ENCODE results near the gene RIPOR2. TPM values are rescaled to one million over a fixed set of nuclear protein-coding genes. Genes with fewer than 3 reads are reported as not detected.

RIPOR2 gene
- polyA plus RNA-seq, 2 donors: 0.41 to 0.61 TPM

DNA sequence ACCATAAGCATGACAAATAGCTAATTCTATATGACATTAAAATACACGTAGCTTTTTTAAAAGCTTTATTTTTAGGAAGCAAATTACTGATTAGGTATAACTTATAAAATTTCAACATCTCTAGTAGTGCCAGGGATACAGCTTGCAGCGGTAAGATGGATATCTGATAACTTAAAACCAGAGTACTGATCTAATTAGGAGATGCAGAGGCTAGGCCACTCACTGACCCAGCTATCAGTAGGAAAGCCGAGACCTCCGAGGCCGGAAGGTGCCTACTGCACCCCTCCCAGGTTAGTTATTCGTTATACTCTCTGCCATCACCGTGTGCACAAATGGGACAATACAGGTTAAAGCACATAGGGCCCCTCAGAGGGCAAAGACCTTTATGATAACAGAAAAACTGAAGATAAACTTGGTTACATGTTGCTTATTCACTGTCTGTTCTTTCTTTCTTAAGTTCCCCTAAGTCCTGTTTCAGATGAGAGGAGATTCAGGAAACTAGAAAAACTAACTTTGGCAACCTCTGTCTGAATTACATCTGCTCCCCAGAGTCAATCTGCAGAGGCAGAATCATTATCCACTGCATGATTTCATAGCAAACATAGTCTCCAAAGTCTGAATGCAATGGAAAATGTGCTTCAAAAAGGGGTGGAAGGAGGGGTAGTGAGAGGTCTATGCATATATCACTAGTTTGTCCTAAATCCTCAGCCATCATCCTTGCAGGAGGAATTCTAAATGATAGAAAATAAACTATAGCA lies 60.8 kb downstream of the RIPOR2 start:
- no peak overlapping the region for H3K27ac ChIP-seq (ENCODE audit: low read depth in 2 of 2, low read length in 1 of 2)
- peaks cover 0 to 3% of the 10 kb centered on the region in 2 donors for H3K36me3 ChIP-seq (ENCODE audit: control insufficient read depth in 2 of 2, insufficient read depth in 2 of 2, low read length in 1 of 2)
- H3K27me3 ChIP-seq (ENCODE audit: control insufficient read depth in 1 of 2, insufficient read depth in 2 of 2, low read length in 2 of 2): no peaks in the 10 kb centered on the region
- H3K9me3 ChIP-seq (ENCODE audit: control insufficient read depth in 2 of 2, insufficient read depth in 1 of 2, low read depth in 1 of 2, low read length in 1 of 2): peaks cover 0 to 4% of the 10 kb centered on the region in 2 donors
- WGBS, 2 donors: 77 to 85% methylated on average over 7 of the region's 7 CpGs
- no peak overlapping the region for H3K4me3 ChIP-seq (ENCODE audit: low read depth in 1 of 2, low read length in 2 of 2)
- H3K4me1 ChIP-seq (ENCODE audit: control insufficient read depth in 2 of 2, insufficient read depth in 2 of 2, low read length in 1 of 2): no peaks in the 10 kb centered on the region

DNA sequence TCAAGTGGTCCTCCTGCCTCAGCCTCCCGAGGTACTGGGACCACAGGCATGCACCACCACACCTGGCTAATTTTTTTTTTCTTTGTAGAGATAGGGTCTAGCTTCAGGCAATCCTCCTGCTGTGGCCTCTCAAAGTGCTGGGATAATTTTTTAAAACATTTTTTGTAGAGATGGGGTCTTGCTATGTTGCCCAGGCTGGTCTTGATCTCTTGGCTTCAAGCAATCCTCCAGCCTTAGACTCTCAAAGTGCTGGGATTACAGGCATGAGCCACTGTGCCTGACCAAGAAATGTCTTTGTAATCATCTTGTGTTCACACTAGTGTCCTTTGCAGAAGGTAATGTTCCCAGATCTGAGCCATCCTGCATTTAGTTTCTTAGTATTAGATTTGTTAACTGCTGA lies 61.6 kb downstream of the RIPOR2 start:
- WGBS, 2 donors: 92 to 100% methylated on average over 1 of the region's 1 CpG
- Histone ChIP-seq H3K27ac (ENCODE audit: low read depth in 2 of 2, low read length in 1 of 2) (no peak overlapping the region), H3K4me3 (ENCODE audit: low read depth in 1 of 2, low read length in 2 of 2) (no peak overlapping the region), H3K4me1 (ENCODE audit: control insufficient read depth in 2 of 2, insufficient read depth in 2 of 2, low read length in 1 of 2) (no peaks in the 10 kb centered on the region), H3K9me3 (ENCODE audit: control insufficient read depth in 2 of 2, insufficient read depth in 1 of 2, low read depth in 1 of 2, low read length in 1 of 2) (peaks cover 0 to 4% of the 10 kb centered on the region in 2 donors), H3K36me3 (ENCODE audit: control insufficient read depth in 2 of 2, insufficient read depth in 2 of 2, low read length in 1 of 2) (peaks cover 0 to 3% of the 10 kb centered on the region in 2 donors), H3K27me3 (ENCODE audit: control insufficient read depth in 1 of 2, insufficient read depth in 2 of 2, low read length in 2 of 2) (no peaks in the 10 kb centered on the region)

DNA sequence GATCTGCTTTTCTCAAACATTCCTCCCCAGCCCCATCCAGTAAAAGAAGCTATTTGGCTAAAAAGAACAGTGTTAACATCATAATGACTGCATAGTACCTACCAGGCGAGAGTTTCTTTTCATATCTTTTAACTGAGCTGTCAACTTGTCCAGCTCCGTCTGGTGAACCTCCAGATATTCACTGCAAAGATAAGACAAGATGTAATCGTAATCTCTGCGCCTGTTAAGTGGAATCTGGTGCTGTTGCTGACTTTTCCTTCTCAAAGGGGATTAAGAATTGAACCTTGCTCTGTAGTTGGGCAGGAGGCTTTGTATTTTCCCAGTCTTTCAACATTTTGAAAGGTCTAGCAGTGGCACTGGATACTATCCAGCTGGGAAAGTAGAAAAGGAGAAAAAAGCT lies 63.0 kb downstream of the RIPOR2 start:
- 77 to 90% methylated on average over 4 of the region's 4 CpGs for WGBS, 2 donors
- Histone ChIP-seq H3K27me3 (ENCODE audit: control insufficient read depth in 1 of 2, insufficient read depth in 2 of 2, low read length in 2 of 2) (no peaks in the 10 kb centered on the region), H3K36me3 (ENCODE audit: control insufficient read depth in 2 of 2, insufficient read depth in 2 of 2, low read length in 1 of 2) (peaks cover 0 to 3% of the 10 kb centered on the region in 2 donors), H3K9me3 (ENCODE audit: control insufficient read depth in 2 of 2, insufficient read depth in 1 of 2, low read depth in 1 of 2, low read length in 1 of 2) (peaks cover 0 to 4% of the 10 kb centered on the region in 2 donors), H3K4me3 (ENCODE audit: low read depth in 1 of 2, low read length in 2 of 2) (no peak overlapping the region), H3K27ac (ENCODE audit: low read depth in 2 of 2, low read length in 1 of 2) (no peak overlapping the region), H3K4me1 (ENCODE audit: control insufficient read depth in 2 of 2, insufficient read depth in 2 of 2, low read length in 1 of 2) (no peaks in the 10 kb centered on the region)

DNA sequence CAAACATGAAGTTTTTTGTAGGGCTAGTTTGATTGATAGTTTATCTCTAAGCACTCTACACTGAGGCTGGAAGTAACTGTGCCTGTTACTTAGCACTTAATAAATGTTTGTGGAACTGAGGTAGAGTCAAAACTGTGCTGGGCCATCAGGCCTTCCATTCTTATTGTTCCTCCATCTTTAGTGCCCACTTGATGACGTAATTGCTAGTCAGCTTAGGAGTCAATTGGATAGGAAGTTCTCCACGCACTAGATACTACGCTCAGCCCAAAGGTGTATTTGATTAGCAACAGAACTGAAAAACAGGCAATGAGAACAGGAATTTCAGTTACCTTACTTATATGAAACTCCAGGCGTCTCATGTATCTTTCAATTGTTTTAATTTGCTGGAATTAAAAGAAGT lies 67.0 kb downstream of the RIPOR2 start:
- Histone ChIP-seq H3K4me3 (ENCODE audit: low read depth in 1 of 2, low read length in 2 of 2) (no peak overlapping the region), H3K27ac (ENCODE audit: low read depth in 2 of 2, low read length in 1 of 2) (no peak overlapping the region), H3K27me3 (ENCODE audit: control insufficient read depth in 1 of 2, insufficient read depth in 2 of 2, low read length in 2 of 2) (no peaks in the 10 kb centered on the region), H3K36me3 (ENCODE audit: control insufficient read depth in 2 of 2, insufficient read depth in 2 of 2, low read length in 1 of 2) (no peaks in the 10 kb centered on the region), H3K4me1 (ENCODE audit: control insufficient read depth in 2 of 2, insufficient read depth in 2 of 2, low read length in 1 of 2) (no peaks in the 10 kb centered on the region), H3K9me3 (ENCODE audit: control insufficient read depth in 2 of 2, insufficient read depth in 1 of 2, low read depth in 1 of 2, low read length in 1 of 2) (no peaks in the 10 kb centered on the region)
- 96% methylated on average over 4 of the region's 4 CpGs for WGBS, 2 donors

DNA sequence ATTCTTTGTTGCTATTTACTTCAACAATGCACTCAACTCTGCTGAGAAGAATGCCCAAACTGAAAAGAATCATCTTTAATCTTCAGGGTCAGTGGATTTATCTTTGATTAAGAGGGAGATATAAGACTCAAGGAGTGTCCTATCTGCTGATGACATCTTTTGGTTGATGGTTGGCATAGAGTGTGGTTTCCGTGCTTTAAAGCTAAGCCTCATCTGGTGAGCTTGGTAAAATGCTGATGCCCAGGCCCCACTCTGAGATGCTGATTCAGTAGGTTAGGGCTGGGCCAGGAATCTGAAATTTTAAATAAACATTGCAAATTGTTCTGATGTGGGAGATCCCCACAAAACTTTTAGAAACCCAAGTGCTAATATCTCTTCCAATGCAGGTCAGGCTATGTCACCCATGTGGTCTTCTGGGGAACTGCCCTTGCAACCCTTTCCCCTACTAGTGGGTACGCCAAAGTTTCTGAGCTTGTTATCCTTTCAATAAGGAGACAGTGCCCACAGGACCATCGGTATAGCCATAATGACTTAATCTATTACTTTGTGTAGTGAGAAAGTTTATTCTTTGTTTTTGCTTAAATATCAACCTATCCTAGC lies 68.6 kb downstream of the RIPOR2 start:
- no peaks in the 10 kb centered on the region for H3K9me3 ChIP-seq (ENCODE audit: control insufficient read depth in 2 of 2, insufficient read depth in 1 of 2, low read depth in 1 of 2, low read length in 1 of 2)
- no peak overlapping the region for H3K27ac ChIP-seq (ENCODE audit: low read depth in 2 of 2, low read length in 1 of 2)
- H3K4me1 ChIP-seq (ENCODE audit: control insufficient read depth in 2 of 2, insufficient read depth in 2 of 2, low read length in 1 of 2): no peaks in the 10 kb centered on the region

DNA sequence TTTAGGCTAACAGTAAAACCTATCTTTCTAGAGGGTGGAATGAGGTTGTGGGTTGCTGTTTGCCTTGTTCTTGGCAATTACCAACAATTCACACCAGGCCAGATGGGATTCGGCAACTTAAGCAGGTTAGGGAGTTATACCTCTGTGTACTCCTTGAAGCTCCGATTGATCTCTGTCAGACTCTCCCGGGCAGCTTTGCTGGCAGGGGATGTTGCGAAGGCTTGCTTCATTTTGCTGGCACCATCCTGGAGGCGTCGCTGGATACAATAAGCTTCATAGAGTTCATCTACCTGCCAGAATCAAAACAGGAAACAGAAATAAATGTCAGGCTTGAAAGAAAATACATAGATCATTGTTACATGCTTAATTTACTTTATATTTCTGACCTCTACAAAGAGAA lies 70.6 kb downstream of the RIPOR2 start:
- Histone ChIP-seq H3K36me3 (ENCODE audit: control insufficient read depth in 2 of 2, insufficient read depth in 2 of 2, low read length in 1 of 2) (peaks cover 0 to 2% of the 10 kb centered on the region in 2 donors), H3K27me3 (ENCODE audit: control insufficient read depth in 1 of 2, insufficient read depth in 2 of 2, low read length in 2 of 2) (no peaks in the 10 kb centered on the region), H3K4me1 (ENCODE audit: control insufficient read depth in 2 of 2, insufficient read depth in 2 of 2, low read length in 1 of 2) (no peaks in the 10 kb centered on the region), H3K9me3 (ENCODE audit: control insufficient read depth in 2 of 2, insufficient read depth in 1 of 2, low read depth in 1 of 2, low read length in 1 of 2) (no peaks in the 10 kb centered on the region), H3K4me3 (ENCODE audit: low read depth in 1 of 2, low read length in 2 of 2) (no peak overlapping the region), H3K27ac (ENCODE audit: low read depth in 2 of 2, low read length in 1 of 2) (no peak overlapping the region)
- WGBS, 2 donors: 43 to 58% methylated on average over 6 of the region's 6 CpGs

More for the DNA sequence above, 68.6 kb downstream of the RIPOR2 start:
- WGBS, 2 donors: 93 to 94% methylated on average over 3 of the region's 3 CpGs
- Histone ChIP-seq H3K4me3 (ENCODE audit: low read depth in 1 of 2, low read length in 2 of 2) (no peak overlapping the region), H3K27me3 (ENCODE audit: control insufficient read depth in 1 of 2, insufficient read depth in 2 of 2, low read length in 2 of 2) (no peaks in the 10 kb centered on the region), H3K36me3 (ENCODE audit: control insufficient read depth in 2 of 2, insufficient read depth in 2 of 2, low read length in 1 of 2) (peaks cover 0 to 2% of the 10 kb centered on the region in 2 donors)

DNA sequence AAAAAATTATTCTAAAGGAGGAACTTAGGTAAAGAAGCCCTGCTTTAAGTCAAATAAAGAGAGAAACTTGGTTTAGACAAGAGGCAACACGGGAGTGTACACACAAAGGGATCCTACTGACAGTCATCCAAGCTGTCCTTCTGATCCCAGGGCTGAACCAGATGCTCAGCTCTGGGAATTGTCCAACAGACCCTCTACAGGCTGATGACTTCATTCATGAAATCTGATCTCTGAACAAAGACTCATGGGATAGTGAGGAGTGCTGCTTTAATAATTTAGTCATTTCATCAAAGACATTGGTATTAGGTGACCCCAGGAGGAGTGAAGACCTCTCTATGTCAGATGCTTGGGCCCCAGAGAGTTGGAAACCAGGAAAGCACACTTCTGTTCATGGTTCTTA lies 71.4 kb downstream of the RIPOR2 start:
- peaks cover 0 to 2% of the 10 kb centered on the region in 2 donors for H3K36me3 ChIP-seq (ENCODE audit: control insufficient read depth in 2 of 2, insufficient read depth in 2 of 2, low read length in 1 of 2)
- no peaks in the 10 kb centered on the region for H3K9me3 ChIP-seq (ENCODE audit: control insufficient read depth in 2 of 2, insufficient read depth in 1 of 2, low read depth in 1 of 2, low read length in 1 of 2)
- H3K4me3 ChIP-seq (ENCODE audit: low read depth in 1 of 2, low read length in 2 of 2): no peak overlapping the region
- WGBS, 2 donors: 74 to 75% methylated on average over 1 of the region's 1 CpG
- no peak overlapping the region for H3K27ac ChIP-seq (ENCODE audit: low read depth in 2 of 2, low read length in 1 of 2)
- H3K27me3 ChIP-seq (ENCODE audit: control insufficient read depth in 1 of 2, insufficient read depth in 2 of 2, low read length in 2 of 2): no peaks in the 10 kb centered on the region
- H3K4me1 ChIP-seq (ENCODE audit: control insufficient read depth in 2 of 2, insufficient read depth in 2 of 2, low read length in 1 of 2): no peaks in the 10 kb centered on the region

DNA sequence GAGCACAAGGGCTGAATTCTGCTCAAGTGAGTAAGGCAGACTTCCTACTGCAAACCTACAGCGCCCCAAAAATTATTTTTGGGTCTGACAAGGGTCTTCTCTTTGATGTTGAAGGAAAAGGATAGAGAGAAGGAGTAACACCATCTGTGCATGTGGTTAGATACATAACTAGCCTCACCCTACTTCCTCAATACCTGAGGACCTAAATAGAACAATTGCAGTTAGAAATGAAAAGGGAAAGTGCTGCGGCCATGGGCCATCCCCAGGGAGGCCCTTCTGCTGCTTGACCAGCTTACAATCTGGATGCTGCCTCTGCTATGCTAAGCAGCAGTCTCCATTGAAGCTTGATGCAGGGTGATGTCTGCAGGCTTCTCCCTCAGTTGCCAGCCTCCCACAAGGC lies 73.8 kb downstream of the RIPOR2 start:
- H3K9me3 ChIP-seq (ENCODE audit: control insufficient read depth in 2 of 2, insufficient read depth in 1 of 2, low read depth in 1 of 2, low read length in 1 of 2): no peaks in the 10 kb centered on the region
- WGBS, 2 donors: 86 to 90% methylated on average over 2 of the region's 2 CpGs
- no peak overlapping the region for H3K27ac ChIP-seq (ENCODE audit: low read depth in 2 of 2, low read length in 1 of 2)
- H3K27me3 ChIP-seq (ENCODE audit: control insufficient read depth in 1 of 2, insufficient read depth in 2 of 2, low read length in 2 of 2): no peaks in the 10 kb centered on the region
- H3K4me3 ChIP-seq (ENCODE audit: low read depth in 1 of 2, low read length in 2 of 2): no peak overlapping the region
- H3K4me1 ChIP-seq (ENCODE audit: control insufficient read depth in 2 of 2, insufficient read depth in 2 of 2, low read length in 1 of 2): peaks cover 3 to 4% of the 10 kb centered on the region in 2 donors
- peaks cover 0 to 2% of the 10 kb centered on the region in 2 donors for H3K36me3 ChIP-seq (ENCODE audit: control insufficient read depth in 2 of 2, insufficient read depth in 2 of 2, low read length in 1 of 2)

DNA sequence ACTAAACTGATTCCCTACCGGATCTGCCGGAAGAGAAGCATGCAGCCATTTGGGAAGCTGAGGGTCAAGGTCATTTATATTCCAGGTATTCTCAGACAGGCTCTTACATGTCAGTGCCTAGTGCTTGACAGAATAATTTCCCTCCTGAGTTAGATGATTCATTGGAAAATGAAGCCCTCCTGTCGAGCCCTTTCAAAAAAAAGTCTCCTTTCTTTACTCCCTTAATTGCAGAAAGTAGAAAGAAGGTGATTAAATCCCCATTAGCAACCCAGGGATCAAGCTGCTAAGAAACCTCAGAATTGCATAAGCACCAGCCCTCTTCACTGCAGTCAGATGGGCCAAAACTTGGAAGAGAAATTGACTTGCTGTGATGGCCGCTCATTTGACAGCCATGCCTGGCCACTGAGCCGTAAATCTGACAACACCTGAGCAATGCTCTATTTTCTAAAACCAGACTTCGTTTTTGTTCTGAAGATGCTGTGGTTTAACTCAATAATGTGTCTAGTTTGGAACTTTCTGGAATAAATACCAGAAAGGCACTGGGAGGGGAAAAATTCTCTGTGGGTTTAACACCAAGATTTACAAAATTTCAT lies 76.1 kb downstream of the RIPOR2 start:
- H3K27ac ChIP-seq (ENCODE audit: low read depth in 2 of 2, low read length in 1 of 2): no peak overlapping the region
- H3K4me3 ChIP-seq (ENCODE audit: low read depth in 1 of 2, low read length in 2 of 2): no peak overlapping the region
- H3K36me3 ChIP-seq (ENCODE audit: control insufficient read depth in 2 of 2, insufficient read depth in 2 of 2, low read length in 1 of 2): peaks cover 0 to 2% of the 10 kb centered on the region in 2 donors
- no peaks in the 10 kb centered on the region for H3K27me3 ChIP-seq (ENCODE audit: control insufficient read depth in 1 of 2, insufficient read depth in 2 of 2, low read length in 2 of 2)
- WGBS, 2 donors: 73% methylated on average over 6 of the region's 6 CpGs
- H3K9me3 ChIP-seq (ENCODE audit: control insufficient read depth in 2 of 2, insufficient read depth in 1 of 2, low read depth in 1 of 2, low read length in 1 of 2): no peaks in the 10 kb centered on the region
- H3K4me1 ChIP-seq (ENCODE audit: control insufficient read depth in 2 of 2, insufficient read depth in 2 of 2, low read length in 1 of 2): peaks cover 3 to 4% of the 10 kb centered on the region in 2 donors
